Naive B cell (primary cell): ENCODE data around the gene NISCH. TPM values are rescaled to one million over a fixed set of nuclear protein-coding genes. Genes with fewer than 3 reads are reported as not detected.
A peak's percentile ranks its signal among the peaks of the same experiment; 100 is the strongest.

ENCODE experiments used
- ATAC-seq, 2 donors: fragments of 150-1000 bp; cut with Tn5 transposase; 2 replicates each; pipeline ENCODE4 v1.10.0; 2021; ENCODE audit warnings: low read depth in 2 of 2, mild to moderate bottlenecking in 2 of 2, moderate library complexity in 2 of 2
- DNase-seq: peaks from one replicate; pipeline ENCODE4 v3.0.0; 2022
- H3K27ac Mint-ChIP-seq, 6 donors: one replicate each; pipeline ENCODE4 v1.8.0; 2020 to 2022; ENCODE audit warnings: mild to moderate bottlenecking in 6 of 6, mixed read lengths in 6 of 6, moderate library complexity in 5 of 6, inconsistent platforms in 2 of 6
- H3K27me3 Mint-ChIP-seq, 3 donors: one replicate each; pipeline ENCODE4 v1.8.0; 2021 to 2022; ENCODE audit warnings: mixed read lengths in 3 of 3, mild to moderate bottlenecking in 1 of 3
- H3K36me3 Mint-ChIP-seq, 2 donors: one replicate each; pipeline ENCODE4 v1.8.0; 2020 to 2022; ENCODE audit warnings: mixed read lengths in 2 of 2, inconsistent platforms in 1 of 2, mild to moderate bottlenecking in 1 of 2
- H3K4me1 Mint-ChIP-seq, 3 donors: one replicate each; pipeline ENCODE4 v1.8.0; 2020 to 2022; ENCODE audit warnings: mixed read lengths in 3 of 3, inconsistent platforms in 1 of 3, mild to moderate bottlenecking in 1 of 3, moderate library complexity in 1 of 3
- H3K4me3 Mint-ChIP-seq, 8 donors: one replicate each; pipeline ENCODE4 v1.8.0; 2020 to 2022; ENCODE audit warnings: mild to moderate bottlenecking in 8 of 8, mixed read lengths in 8 of 8, moderate library complexity in 8 of 8, inconsistent platforms in 2 of 8
- H3K9me3 Mint-ChIP-seq, 7 donors: one replicate each; pipeline ENCODE4 v1.8.0; 2020 to 2022; ENCODE audit warnings: mixed read lengths in 7 of 7, mild to moderate bottlenecking in 5 of 7, inconsistent platforms in 2 of 7, moderate library complexity in 1 of 7
- polyA plus RNA-seq, 6 donors: library from polyadenylated mRNA; unstranded; fragments of 300-500 nt; fragmentation: Illumina TruSeq; gene quantifications; one replicate each; pipeline ENCODE4 v1.2.3, GENCODE V29; 2021; ENCODE audit warnings: low read depth in 6 of 6

The NISCH gene
- polyA plus RNA-seq, 6 donors from 2014 or later, result 14.4 to 27.0 (median 15.7) TPM

DNA sequence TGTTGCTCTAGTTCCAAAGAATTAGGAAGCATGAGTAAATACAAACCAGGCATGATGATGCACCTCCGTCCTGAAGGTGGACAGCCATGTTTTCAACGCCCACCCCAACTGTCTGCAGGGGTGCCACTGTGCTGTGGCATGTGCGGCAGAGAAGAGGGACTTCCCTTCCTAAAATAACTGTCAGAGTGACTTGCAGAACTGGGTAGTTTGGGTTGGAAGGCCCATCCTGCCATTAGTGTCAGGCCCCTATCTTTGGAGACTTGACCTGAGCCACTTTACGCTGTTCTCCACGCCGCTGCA lies 22.3 kb downstream of the NISCH start:
- H3K4me1 Mint-ChIP-seq, result peaks cover 0 to 3% (median 0%) of the 10 kb centered on the region in 3 donors
- H3K9me3 Mint-ChIP-seq, result no peaks in the 10 kb centered on the region
- no peak for ATAC-seq
- H3K27me3 Mint-ChIP-seq, result no peaks in the 10 kb centered on the region
- peak overlapping the region in 1 of 6 donors; percentile 14 for H3K27ac Mint-ChIP-seq
- no peak for DNase-seq
- no peak overlapping the region for H3K4me3 Mint-ChIP-seq
- peaks cover 5 to 9% of the 10 kb centered on the region in 2 donors for H3K36me3 Mint-ChIP-seq

DNA sequence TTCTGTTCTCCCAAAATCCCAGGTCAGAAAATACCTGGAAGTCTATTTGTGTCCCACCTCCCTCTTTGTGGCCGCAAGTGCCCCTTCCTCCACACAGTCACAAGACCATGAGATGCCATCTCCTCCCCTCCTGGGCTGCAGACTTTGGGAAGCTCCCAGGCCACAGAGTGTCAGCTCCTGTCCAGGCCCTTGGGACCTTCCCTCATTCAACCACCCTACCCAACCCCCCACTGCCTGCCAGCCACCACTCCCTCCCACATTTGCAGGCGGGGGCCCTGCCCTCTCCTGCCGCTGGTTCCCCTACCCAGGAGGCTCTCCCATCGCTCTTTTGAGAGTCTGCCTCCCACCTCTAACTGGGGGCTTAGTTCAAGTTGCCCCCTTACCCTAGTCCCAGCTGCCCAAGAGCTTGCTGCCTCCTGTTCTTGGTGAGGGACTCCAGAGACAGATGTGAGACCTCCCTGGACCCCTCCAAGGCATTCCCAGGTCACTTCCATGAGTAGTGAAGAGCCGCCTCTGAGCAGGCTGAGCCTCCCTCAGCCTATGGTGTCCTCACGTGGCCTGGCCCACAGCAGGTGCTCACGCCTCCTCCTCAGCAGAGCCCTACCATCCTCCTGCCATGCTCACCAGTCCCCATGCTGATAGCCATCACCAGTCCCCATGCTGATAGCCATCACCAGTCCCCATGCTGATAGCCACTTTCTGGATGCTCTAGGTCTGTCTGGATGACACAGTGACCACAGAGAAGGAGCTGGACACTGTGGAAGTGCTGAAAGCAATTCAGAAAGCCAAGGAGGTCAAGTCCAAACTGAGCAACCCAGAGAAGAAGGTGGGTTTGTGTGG lies 23.9 kb downstream of the NISCH start:
- Mint-ChIP-seq H3K27ac (peak overlapping the region in 2 of 6 donors; percentile 39 to 79), H3K4me1 (peaks cover 0 to 3% (median 0%) of the 10 kb centered on the region in 3 donors), H3K4me3 (no peak overlapping the region), H3K9me3 (no peaks in the 10 kb centered on the region), H3K36me3 (peaks cover 5 to 9% of the 10 kb centered on the region in 2 donors), H3K27me3 (no peaks in the 10 kb centered on the region)
- DNase-seq, result no peak
- ATAC-seq, result no peak

DNA sequence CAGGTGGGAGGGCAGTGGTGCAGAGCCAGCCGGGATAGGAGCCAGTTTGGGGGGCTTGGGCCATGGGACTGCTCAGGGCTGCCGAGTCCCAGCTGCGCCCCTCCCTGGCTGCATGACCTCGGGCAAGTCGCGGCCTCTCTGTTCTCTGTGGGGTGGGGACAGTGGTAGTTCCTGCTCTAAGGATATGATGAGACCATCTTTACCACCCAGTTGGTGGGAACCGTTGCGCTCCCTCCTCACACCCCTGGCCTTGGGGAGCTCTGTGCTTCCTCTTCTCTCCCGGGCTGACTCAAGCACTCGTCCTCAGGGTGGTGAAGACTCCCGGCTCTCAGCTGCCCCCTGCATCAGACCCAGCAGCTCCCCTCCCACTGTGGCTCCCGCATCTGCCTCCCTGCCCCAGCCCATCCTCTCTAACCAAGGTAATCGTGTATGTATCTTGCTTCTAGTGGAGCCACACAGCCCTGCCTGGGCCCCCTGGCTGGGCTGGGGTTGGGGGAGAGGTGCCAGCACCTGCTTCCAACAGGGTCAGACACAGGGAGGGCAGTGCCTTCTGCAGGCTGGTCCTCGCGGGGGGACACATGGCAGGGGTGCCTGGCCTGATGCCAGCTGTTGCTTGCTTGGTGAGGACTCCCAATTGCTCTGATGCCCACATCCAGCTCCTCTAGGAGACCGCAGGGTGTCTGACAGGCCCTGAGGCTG lies 24.6 kb downstream of the NISCH start:
- no peak for DNase-seq
- ATAC-seq, result no peak
- no peaks in the 10 kb centered on the region for H3K27me3 Mint-ChIP-seq
- peaks cover 0 to 3% (median 0%) of the 10 kb centered on the region in 3 donors for H3K4me1 Mint-ChIP-seq
- peaks cover 5 to 9% of the 10 kb centered on the region in 2 donors for H3K36me3 Mint-ChIP-seq
- no peak overlapping the region for H3K4me3 Mint-ChIP-seq
- peak overlapping the region in 2 of 6 donors; percentile 18 to 79 for H3K27ac Mint-ChIP-seq
- no peaks in the 10 kb centered on the region for H3K9me3 Mint-ChIP-seq

DNA sequence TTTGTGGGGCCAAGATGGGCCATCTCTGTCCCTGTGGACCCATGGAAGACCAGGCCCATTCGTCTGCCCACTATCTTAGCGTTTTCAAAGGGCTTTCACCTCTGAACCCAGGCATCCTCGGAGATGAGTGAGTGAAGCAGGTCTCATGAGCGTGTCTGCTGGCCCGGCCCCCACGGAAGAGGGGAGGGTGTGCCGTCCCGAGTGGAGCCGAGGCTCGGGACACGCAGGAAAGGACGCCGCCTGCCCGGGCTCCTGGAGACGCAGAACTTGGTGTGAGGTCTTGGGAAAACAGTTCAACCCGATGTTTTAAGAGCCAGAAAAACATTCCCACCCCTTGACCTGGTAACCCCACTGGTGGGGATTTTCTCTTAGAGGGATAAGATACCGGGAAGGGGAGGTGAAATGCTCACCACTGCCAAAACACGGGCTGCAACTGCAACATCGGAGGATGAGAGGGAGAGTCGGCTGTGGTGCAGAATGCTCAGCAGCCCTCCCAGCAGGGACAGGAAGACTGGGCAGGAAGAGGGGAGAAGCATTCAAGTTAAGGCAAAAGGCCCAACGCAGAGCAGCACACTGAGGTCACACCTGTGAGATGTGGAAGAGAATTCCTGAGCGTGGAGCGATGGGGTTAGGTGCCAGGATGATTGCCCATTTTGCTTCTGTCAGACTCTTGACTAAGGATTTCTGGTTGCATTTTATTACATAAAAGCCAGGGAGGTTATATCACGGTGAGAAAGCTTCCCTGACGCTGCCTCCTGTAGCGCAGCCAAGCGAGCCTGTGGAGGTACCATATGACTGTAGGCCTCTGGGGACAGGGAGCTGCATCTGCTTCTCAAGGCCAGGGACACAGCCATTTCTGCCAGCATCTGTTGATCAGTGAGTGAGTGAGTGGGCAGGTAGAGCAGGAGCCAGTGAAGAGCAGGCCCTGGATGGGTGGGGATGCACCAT lies 25.6 kb downstream of the NISCH start:
- Mint-ChIP-seq H3K4me1 (peaks cover 0 to 3% (median 0%) of the 10 kb centered on the region in 3 donors), H3K27ac (peak overlapping the region in 2 of 6 donors; percentile 53 to 68), H3K36me3 (peaks cover 5 to 9% of the 10 kb centered on the region in 2 donors), H3K4me3 (no peak overlapping the region), H3K27me3 (no peaks in the 10 kb centered on the region), H3K9me3 (no peaks in the 10 kb centered on the region)
- DNase-seq, result no peak
- no peak for ATAC-seq

DNA sequence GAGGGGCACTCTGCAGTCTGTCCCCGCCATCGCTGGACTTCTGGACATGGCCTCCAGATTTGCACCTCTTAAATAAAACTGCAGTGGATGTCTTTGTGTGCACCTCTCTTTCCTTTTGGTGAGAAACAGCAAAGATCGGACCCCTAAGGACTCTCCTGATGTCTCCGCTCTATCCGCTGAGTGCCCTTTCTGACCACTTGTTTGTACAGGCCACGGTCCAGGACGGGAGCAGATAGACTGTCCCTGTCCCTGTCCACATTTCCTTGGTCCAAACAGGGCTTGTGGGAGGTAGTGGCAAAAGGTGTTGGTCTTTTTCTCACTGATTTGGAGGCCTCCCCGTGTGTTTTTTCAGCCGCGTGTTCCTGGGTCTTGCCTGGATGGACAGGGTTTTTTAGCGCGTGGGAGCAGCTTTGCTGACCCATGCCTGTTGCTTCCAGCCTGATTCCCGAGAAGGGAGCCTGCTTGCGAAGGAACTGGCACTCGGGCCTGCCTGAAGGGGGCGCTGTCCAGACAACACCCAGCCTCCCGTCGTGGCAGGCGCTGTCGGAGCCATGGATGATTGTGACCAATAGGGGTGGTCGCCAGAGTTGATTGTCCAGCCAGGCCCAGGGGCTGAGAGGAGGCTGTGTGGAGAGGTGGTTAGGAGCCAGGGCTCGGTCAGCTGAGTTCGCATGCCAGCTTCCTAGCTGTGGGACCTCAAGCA lies 26.6 kb downstream of the NISCH start:
- Mint-ChIP-seq H3K4me1 (peaks cover 0 to 3% (median 0%) of the 10 kb centered on the region in 3 donors), H3K4me3 (peak overlapping the region in 1 of 8 donors; percentile 63), H3K27ac (peak overlapping the region in 2 of 6 donors; percentile 65 to 69), H3K9me3 (no peaks in the 10 kb centered on the region), H3K36me3 (peaks cover 5 to 11% of the 10 kb centered on the region in 2 donors), H3K27me3 (no peaks in the 10 kb centered on the region)
- ATAC-seq (no peak), DNase-seq (no peak)

DNA sequence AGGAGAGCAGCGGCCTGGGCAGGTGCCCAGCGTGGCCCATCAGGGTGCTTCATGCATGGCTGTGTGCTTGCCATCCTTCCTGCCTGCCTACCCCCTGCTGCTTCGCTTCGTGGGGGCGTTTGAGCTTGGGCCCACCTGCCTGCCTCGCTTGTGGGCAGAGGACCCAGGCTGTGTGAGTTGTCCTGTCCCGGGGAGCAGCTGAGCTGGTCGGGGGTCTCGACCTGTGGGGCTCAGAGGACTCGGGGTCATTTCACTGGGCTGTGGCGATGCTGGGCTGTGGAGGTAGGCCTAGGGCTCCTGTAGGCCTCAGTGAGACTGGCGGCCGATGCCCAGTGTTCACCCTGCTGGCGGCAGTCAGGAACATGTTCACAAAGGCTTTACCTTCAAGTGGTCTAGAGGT lies 27.7 kb downstream of the NISCH start:
- no peaks in the 10 kb centered on the region for H3K27me3 Mint-ChIP-seq
- no peak for ATAC-seq
- no peak overlapping the region for H3K4me3 Mint-ChIP-seq
- peak overlapping the region in 1 of 6 donors; percentile 58 for H3K27ac Mint-ChIP-seq
- H3K9me3 Mint-ChIP-seq, result no peaks in the 10 kb centered on the region
- peaks cover 0 to 3% (median 0%) of the 10 kb centered on the region in 3 donors for H3K4me1 Mint-ChIP-seq
- DNase-seq, result no peak
- peaks cover 3 to 22% of the 10 kb centered on the region in 2 donors for H3K36me3 Mint-ChIP-seq

DNA sequence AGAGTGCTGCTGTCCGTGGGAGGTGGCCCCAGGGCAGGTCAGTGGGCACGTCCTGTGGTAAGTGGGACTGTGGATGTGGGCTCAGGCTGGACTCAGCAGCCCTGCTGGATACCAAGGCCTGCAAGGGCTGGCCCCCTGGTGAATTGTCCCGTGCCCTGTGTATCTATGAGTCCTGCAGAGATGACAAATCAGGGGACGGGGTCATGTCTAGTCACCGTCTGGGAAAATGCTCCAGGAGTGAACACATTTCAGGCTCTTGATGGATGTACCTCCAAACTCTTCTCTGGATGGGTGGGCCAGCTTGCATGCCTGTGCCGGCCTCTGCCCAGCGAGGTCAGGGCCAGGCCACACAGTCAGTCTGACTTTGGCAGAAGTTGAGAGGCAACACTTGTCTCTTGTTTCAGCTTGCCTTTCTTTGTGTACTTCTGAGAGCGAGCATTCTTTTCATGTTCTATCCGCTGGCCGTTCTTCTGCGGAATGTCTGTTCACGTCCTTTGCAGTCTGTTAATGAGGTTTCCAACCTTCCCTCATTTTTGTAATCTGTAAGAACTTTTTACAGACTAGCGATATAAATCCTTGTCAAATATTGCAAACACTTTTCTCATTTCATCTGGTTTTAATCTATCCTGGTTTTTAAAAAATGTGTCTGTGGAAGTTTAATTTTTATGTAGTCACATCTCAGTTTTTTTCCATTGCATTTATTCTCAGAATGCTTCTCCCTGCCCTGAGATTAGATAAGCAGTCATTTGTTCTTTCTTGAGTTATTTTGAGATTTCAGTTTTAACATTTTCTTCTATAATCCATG lies 28.4 kb downstream of the NISCH start:
- no peak for ATAC-seq
- Mint-ChIP-seq H3K27me3 (no peaks in the 10 kb centered on the region), H3K27ac (peak overlapping the region in 1 of 6 donors; percentile 47), H3K36me3 (peaks cover 0 to 22% of the 10 kb centered on the region in 2 donors), H3K9me3 (no peaks in the 10 kb centered on the region), H3K4me3 (no peak overlapping the region), H3K4me1 (peaks cover 0 to 3% (median 0%) of the 10 kb centered on the region in 3 donors)
- DNase-seq, result no peak

DNA sequence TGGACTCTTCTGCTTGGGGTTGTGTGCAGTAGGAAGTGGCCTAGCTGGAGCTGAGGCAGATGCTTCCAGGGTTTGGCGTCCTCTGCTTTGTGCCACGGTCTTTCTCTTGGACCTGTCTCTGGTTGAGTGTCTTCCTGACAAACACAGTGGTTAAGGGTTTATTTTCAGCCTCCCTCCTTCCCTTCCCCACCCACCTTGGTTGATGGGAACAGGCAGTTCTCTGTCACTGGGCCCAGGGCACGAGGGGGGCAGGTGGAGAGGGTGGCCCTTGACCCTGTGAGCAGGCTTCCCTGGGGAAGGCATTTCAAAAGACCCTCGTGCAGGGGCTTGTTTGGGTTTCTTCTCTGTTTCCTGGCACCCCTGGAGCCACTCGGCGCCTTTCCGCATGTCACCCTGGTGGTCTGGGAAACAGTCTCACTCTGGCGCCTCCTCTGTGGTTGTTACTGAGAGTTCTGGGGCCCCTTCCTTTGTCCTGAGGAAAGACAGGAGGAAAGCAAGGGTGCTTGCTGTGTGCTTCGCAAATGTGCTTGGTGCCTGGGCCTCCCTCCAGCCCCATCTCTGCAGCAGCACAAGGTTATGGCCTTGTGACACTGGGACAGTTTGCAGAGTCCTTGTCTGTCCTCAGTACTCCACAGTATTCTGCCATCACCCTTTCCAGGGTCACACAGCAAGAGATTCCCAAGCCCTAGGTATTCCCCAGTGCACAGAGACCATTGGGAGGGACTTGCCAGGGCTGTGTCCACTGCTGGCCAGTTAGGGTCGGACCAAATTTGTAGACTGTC lies 29.5 kb downstream of the NISCH start:
- Mint-ChIP-seq H3K36me3 (peaks cover 0 to 22% of the 10 kb centered on the region in 2 donors), H3K9me3 (no peaks in the 10 kb centered on the region), H3K4me1 (peaks cover 0 to 3% (median 0%) of the 10 kb centered on the region in 3 donors), H3K4me3 (no peak overlapping the region), H3K27me3 (no peaks in the 10 kb centered on the region), H3K27ac (peak overlapping the region in 2 of 6 donors; percentile 33 to 89)
- DNase-seq, result no peak
- no peak for ATAC-seq

DNA sequence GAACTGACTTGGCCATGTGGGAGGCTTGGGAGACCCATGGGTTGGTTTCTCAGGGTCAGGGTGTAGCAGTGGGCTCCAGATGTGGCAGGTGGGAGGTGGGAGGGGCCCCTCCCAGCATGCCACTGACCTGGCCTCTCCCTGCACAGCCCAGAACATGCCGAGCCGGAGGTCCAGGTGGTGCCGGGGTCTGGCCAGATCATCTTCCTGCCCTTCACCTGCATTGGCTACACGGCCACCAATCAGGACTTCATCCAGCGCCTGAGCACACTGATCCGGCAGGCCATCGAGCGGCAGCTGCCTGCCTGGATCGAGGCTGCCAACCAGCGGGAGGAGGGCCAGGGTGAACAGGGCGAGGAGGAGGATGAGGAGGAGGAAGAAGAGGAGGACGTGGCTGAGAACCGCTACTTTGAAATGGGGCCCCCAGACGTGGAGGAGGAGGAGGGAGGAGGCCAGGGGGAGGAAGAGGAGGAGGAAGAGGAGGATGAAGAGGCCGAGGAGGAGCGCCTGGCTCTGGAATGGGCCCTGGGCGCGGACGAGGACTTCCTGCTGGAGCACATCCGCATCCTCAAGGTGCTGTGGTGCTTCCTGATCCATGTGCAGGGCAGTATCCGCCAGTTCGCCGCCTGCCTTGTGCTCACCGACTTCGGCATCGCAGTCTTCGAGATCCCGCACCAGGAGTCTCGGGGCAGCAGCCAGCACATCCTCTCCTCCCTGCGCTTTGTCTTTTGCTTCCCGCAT lies 31.8 kb downstream of the NISCH start:
- H3K36me3 Mint-ChIP-seq, result peaks cover 0 to 12% of the 10 kb centered on the region in 2 donors
- no peaks in the 10 kb centered on the region for H3K9me3 Mint-ChIP-seq
- H3K27ac Mint-ChIP-seq, result peak overlapping the region in 2 of 6 donors; percentile 81 to 87
- ATAC-seq, result no peak
- H3K4me3 Mint-ChIP-seq, result no peak overlapping the region
- no peak for DNase-seq
- H3K4me1 Mint-ChIP-seq, result no peaks in the 10 kb centered on the region
- H3K27me3 Mint-ChIP-seq, result no peaks in the 10 kb centered on the region

DNA sequence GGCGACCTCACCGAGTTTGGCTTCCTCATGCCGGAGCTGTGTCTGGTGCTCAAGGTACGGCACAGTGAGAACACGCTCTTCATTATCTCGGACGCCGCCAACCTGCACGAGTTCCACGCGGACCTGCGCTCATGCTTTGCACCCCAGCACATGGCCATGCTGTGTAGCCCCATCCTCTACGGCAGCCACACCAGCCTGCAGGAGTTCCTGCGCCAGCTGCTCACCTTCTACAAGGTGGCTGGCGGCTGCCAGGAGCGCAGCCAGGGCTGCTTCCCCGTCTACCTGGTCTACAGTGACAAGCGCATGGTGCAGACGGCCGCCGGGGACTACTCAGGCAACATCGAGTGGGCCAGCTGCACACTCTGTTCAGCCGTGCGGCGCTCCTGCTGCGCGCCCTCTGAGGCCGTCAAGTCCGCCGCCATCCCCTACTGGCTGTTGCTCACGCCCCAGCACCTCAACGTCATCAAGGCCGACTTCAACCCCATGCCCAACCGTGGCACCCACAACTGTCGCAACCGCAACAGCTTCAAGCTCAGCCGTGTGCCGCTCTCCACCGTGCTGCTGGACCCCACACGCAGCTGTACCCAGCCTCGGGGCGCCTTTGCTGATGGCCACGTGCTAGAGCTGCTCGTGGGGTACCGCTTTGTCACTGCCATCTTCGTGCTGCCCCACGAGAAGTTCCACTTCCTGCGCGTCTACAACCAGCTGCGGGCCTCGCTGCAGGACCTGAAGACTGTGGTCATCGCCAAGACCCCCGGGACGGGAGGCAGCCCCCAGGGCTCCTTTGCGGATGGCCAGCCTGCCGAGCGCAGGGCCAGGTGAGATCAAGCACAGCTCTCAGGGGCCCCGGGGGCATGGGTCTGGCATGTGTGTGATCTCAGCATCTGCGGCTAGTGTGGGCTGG lies 32.6 kb downstream of the NISCH start:
- Mint-ChIP-seq H3K4me3 (no peak overlapping the region), H3K27ac (peak overlapping the region in 3 of 6 donors; percentile 65 to 87 (median 81)), H3K27me3 (no peaks in the 10 kb centered on the region), H3K9me3 (no peaks in the 10 kb centered on the region), H3K36me3 (peaks cover 0 to 20% of the 10 kb centered on the region in 2 donors), H3K4me1 (peaks cover 0 to 5% (median 0%) of the 10 kb centered on the region in 3 donors)
- no peak for ATAC-seq
- DNase-seq, result no peak
